ENCODE data around the gene MYO1B. TPM values are rescaled to one million over a fixed set of nuclear protein-coding genes. Genes with fewer than 3 reads are reported as not detected.

Gene MYO1B
- total and polyA plus RNA-seq, 2 donors from 2014 or later, result 24.5 to 64.8 TPM

DNA sequence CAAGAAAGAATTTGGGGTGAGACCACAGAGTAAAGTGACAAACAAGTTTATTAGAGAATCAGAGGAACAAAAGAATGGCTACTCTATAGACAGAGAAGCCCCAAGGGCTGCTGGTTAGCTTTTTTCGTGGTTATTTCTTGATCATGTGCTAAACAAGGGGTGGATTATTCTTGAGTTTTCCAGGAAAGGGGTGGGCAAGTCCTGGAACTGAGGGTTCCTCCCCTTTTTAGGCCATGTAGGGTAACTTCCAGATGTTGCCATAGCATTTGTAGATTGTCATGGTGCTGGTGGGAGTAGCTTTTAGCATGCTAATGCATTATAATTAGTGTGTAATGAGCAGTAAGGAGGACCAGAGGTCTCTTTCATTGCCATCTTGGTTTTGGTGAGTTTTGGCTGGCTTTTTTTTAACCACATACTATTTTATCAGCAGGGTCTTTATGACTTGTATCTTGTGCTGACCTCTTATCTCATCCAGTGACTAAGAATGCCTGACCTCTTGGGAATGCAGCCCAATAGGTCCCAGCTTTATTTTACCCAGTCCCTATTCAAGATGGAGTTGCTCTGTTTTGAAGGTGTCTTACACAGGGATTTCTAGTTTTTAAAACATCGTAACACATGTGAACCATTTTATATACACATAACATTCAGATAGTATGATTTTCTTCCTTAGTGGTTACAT lies 77.8 kb downstream of the MYO1B start:
- Histone ChIP-seq H3K9me3 (ENCODE audit: control insufficient read depth in 2 of 3, insufficient read depth in 1 of 3, low read length in 3 of 3) (no peaks in the 10 kb centered on the region), H3K4me1 (ENCODE audit: control insufficient read depth in 2 of 3, insufficient read depth in 2 of 3, low read depth in 1 of 3, low read length in 3 of 3) (peaks cover 0 to 8% (median 5%) of the 10 kb centered on the region in 3 donors), H3K27me3 (ENCODE audit: control insufficient read depth, insufficient read depth, low read length) (no peaks in the 10 kb centered on the region), H3K4me3 (ENCODE audit: low read length in 3 of 3) (no peak overlapping the region), H3K27ac (ENCODE audit: low read depth in 2 of 2, low read length in 2 of 2) (no peak overlapping the region), H3K9ac (ENCODE audit: low read length in 3 of 3) (no peak overlapping the region), H3K36me3 (ENCODE audit: control insufficient read depth in 2 of 3, insufficient read depth in 3 of 3, low read length in 3 of 3) (no peaks in the 10 kb centered on the region)
- FAIRE-seq, result no peak
- DNase-seq, result no peak
- TF ChIP-seq CTCF (IDR thresholded peaks at IDR 0.05; ENCODE audit: borderline replicate concordance, extremely low read depth, insufficient read depth), result no peak
- intact Hi-C loops (cut with DNase I), result no loop called here

DNA sequence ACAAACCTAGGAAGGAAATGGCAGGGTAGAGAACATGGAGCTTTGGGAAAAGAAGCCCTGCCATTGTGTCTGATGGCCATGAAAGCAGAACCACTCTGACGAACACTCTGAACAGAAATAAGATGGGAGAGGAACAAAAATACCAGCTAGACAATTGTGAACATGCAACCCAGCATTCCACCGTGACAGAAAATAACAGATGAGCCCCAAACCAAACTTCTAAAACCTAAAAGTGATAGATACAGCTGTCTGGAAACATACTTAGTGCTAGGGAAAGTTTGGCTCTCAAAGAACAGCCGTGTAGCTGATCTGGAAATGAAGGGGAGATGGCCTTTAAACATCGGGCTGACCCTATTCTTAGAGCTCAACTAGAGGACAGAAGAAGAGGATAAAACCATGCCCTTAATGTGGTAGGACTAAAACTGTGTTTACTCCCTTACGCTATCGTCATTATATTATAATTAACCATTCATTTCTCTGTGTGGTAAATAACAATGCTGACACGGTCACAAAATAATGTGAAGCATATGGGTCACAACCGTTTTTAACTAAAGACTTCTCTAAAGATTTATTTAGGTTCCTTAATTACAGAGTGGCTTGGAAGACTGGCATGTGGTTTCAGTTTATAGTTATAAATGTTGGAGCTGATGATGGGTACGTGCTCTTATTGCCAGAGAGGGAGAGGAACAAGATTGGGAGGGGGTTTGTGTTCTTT lies 80.6 kb downstream of the MYO1B start:
- intact Hi-C loops (cut with DNase I), result no loop called here
- Histone ChIP-seq H3K9me3 (ENCODE audit: control insufficient read depth in 2 of 3, insufficient read depth in 1 of 3, low read length in 3 of 3) (no peaks in the 10 kb centered on the region), H3K27ac (ENCODE audit: low read depth in 2 of 2, low read length in 2 of 2) (no peak overlapping the region), H3K36me3 (ENCODE audit: control insufficient read depth in 2 of 3, insufficient read depth in 3 of 3, low read length in 3 of 3) (no peaks in the 10 kb centered on the region), H3K9ac (ENCODE audit: low read length in 3 of 3) (no peak overlapping the region), H3K4me1 (ENCODE audit: control insufficient read depth in 2 of 3, insufficient read depth in 2 of 3, low read depth in 1 of 3, low read length in 3 of 3) (peaks cover 0 to 3% (median 0%) of the 10 kb centered on the region in 3 donors), H3K27me3 (ENCODE audit: control insufficient read depth, insufficient read depth, low read length) (no peaks in the 10 kb centered on the region), H3K4me3 (ENCODE audit: low read length in 3 of 3) (no peak overlapping the region)
- no peak for TF ChIP-seq CTCF (IDR thresholded peaks at IDR 0.05; ENCODE audit: borderline replicate concordance, extremely low read depth, insufficient read depth)
- DNase-seq (no peak), FAIRE-seq (no peak)

DNA sequence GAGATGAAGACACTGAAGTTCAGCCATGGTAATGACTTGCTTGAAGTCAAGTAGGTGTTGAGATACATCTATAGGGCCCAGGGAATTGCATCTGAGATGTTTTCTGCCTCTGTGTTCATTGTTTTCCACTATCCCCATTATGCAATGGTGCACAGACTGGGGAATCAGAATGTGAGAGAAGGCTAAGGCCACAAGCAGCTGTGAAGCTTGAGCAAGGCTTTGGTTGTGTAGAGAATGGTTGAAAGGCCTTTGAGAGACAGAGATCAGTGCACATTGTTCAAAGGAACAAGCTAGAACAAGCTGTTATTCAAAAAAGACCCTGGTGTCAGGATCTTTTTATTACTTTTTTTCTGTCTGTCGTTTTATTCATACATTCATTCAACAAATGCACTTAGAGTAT lies 82.3 kb downstream of the MYO1B start:
- no peaks in the 10 kb centered on the region for H3K27me3 ChIP-seq (ENCODE audit: control insufficient read depth, insufficient read depth, low read length)
- TF ChIP-seq CTCF (IDR thresholded peaks at IDR 0.05; ENCODE audit: borderline replicate concordance, extremely low read depth, insufficient read depth), result no peak
- intact Hi-C loops (cut with DNase I), result no loop called here
- H3K4me3 ChIP-seq (ENCODE audit: low read length in 3 of 3), result no peak overlapping the region
- no peaks in the 10 kb centered on the region for H3K9me3 ChIP-seq (ENCODE audit: control insufficient read depth in 2 of 3, insufficient read depth in 1 of 3, low read length in 3 of 3)
- peaks cover 0 to 2% (median 0%) of the 10 kb centered on the region in 3 donors for H3K36me3 ChIP-seq (ENCODE audit: control insufficient read depth in 2 of 3, insufficient read depth in 3 of 3, low read length in 3 of 3)
- H3K9ac ChIP-seq (ENCODE audit: low read length in 3 of 3), result no peak overlapping the region
- FAIRE-seq (no peak), DNase-seq (no peak)
- H3K27ac ChIP-seq (ENCODE audit: low read depth in 2 of 2, low read length in 2 of 2), result no peak overlapping the region
- no peaks in the 10 kb centered on the region for H3K4me1 ChIP-seq (ENCODE audit: control insufficient read depth in 2 of 3, insufficient read depth in 2 of 3, low read depth in 1 of 3, low read length in 3 of 3)
